ENCODE measurements around the gene CA11.

CA11 gene

DNA sequence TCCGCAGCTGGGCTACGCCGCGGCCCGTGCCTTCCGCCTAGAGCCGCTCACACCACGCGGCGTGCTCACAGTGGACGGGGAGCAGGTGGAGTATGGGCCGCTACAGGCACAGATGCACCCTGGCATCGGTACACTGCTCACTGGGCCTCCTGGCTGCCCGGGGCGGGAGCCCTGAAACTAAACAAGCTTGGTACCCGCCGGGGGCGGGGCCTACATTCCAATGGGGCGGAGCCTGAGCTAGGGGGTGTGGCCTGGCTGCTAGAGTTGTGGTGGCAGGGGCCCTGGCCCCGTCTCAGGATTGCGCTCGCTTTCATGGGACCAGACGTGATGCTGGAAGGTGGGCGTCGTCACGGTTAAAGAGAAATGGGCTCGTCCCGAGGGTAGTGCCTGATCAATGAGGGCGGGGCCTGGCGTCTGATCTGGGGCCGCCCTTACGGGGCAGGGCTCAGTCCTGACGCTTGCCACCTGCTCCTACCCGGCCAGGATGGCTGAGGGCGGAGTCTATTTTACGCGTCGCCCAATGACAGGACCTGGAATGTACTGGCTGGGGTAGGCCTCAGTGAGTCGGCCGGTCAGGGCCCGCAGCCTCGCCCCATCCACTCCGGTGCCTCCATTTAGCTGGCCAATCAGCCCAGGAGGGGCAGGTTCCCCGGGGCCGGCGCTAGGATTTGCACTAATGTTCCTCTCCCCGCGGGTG, 16.2 kb downstream of the CA11 start:
- no peak for DNase-seq (ENCODE audit: low read depth in 1 of 2, low spot score in 1 of 2)

GRCh38 chr19:48629297-48629598, 16.7 kb downstream of the CA11 start:
- DNase-seq (ENCODE audit: low read depth in 1 of 2, low spot score in 1 of 2), result no peak

DNA sequence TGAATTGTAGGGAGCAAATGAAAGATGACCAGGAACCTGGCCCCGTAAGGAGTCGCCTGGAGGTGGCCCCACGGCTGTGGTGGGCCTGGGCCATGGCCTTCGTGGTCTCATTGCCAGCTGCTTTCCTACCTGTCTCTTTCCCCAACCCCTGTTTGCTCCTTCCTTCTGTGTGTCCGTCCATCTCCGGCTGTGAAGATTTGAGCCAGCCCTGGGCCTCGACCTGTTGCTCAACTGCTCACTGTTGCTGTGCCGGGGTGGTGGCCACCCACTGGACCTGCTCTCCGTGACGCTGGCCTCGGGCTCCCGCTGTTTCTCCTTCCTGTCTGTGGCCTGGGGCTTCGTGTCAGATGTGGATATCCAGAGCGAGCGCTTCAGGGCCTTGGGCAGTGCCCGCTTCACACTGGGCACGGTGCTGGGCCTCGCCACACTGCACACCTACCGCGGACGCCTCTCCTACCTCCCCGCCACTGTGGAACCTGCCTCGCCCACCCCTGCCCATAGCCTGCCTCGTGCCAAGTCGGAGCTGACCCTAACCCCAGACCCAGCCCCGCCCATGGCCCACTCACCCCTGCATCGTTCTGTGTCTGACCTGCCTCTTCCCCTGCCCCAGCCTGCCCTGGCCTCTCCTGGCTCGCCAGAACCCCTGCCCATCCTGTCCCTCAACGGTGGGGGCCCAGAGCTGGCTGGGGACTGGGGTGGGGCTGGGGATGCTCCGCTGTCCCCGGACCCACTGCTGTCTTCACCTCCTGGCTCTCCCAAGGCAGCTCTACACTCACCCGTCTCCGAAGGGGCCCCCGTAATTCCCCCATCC, 17.3 kb downstream of the CA11 start:
- DNase-seq (ENCODE audit: low read depth in 1 of 2, low spot score in 1 of 2), result no peak

GRCh38 chr19:48627865-48628314, 18.1 kb downstream of the CA11 start:
- no peak for DNase-seq (ENCODE audit: low read depth in 1 of 2, low spot score in 1 of 2)

- DNase-seq (ENCODE audit: low read depth in 1 of 2, low spot score in 1 of 2), result no peak
Observed at GRCh38 chr19:48627201-48627864, 18.7 kb downstream of the CA11 start.

DNA sequence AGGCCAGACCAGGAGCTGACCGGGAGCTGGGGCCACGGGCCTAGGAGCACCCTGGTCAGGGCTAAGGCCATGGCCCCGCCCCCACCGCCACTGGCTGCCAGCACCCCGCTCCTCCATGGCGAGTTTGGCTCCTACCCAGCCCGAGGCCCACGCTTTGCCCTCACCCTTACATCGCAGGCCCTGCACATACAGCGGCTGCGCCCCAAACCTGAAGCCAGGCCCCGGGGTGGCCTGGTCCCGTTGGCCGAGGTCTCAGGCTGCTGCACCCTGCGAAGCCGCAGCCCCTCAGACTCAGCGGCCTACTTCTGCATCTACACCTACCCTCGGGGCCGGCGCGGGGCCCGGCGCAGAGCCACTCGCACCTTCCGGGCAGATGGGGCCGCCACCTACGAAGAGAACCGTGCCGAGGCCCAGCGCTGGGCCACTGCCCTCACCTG, 20.1 kb downstream of the CA11 start:
- no peak for DNase-seq (ENCODE audit: low read depth in 1 of 2, low spot score in 1 of 2)

GRCh38 chr19:48624791-48625723, 20.9 kb downstream of the CA11 start:
- DNase-seq (ENCODE audit: low read depth in 1 of 2, low spot score in 1 of 2), result no peak

GRCh38 chr19:48624067-48624594, 21.9 kb downstream of the CA11 start:
- peak; percentile 89 to 95 for DNase-seq (ENCODE audit: low read depth in 1 of 2, low spot score in 1 of 2)

DNA sequence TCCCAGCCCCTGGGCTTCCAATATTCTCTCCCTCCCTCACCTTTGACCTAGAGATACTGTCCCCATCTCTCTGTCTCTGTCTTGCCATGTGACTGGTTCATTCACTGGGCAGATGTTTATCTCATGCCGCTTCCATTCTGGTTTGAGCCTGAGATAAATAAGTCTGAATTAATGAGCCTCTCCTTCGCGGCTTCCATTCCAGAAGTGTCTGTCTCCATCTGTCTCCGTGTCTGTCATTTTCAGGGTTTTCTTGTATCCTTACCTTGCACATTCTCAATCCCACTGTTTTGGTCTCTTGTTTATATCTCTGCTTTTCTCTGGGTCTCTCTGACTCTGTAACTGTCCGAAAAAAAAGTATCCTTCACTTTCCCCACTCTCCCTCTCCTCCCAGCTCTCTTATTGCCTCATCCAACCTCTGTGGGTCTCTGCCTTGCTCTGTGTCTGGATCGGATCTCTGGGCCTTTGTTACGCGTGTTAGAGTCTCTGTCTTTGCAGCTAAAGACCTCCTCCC, 22.4 kb downstream of the CA11 start:
- no peak for DNase-seq (ENCODE audit: low read depth in 1 of 2, low spot score in 1 of 2)

DNA sequence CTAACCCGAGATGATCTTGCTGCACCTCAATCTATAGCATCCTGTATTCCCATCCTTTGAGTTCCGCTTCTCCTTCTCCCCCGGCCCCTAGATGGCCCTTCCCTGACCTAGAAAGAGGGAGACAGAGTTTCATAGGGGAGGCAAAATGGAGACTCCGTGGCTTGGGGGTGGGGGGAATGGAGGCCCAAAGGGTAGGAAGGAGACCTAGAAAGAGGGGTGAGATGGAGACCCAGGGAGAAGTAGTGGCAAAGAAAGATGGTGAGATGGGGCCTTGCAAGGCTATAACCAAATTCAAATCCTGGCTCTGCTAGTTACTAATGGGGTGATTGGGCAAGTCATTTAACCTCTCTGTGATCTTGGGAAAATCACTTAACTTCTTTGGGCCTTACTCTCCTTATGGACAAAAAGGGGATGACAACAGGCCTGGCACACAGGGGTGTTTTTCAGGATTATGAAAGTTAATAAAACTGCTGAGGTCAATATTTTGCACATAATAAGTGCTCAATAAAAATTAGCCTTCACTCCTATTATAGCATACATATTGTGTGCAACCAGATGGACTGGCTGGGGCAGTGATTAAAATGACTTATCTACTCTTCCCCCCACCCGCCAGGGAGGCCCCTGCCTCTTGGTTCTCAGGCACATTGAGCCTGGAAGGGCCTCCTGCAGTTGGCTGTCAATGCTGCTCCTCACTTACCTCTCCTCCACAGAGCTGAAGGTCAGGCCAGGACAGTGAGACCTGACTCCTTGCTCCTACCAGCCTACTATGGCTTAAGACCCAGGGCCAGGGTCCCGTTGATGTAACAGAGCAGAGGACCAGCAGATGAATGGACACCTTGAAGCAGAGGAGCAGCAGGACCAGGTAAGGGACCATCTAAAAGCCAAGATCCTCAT, 26.0 kb downstream of the CA11 start:
- no peak for DNase-seq (ENCODE audit: low read depth in 1 of 2, low spot score in 1 of 2)

- DNase-seq (ENCODE audit: low read depth in 1 of 2, low spot score in 1 of 2), result peak; percentile 90 to 95
Observed at GRCh38 chr19:48618916-48619691, 26.9 kb downstream of the CA11 start, which contains the start of the genes RPL18 and SPHK2. Gene RPL18 (minus strand): TSS chr19:48619178. CDS start chr19:48619143, 35 bp downstream. Gene SPHK2 (plus strand): TSS chr19:48619506. CDS start chr19:48620515, 1,009 bp downstream.

- DNase-seq (ENCODE audit: low read depth in 1 of 2, low spot score in 1 of 2), result no peak
Observed at GRCh38 chr19:48618278-48618915, 27.6 kb downstream of the CA11 start.

DNA sequence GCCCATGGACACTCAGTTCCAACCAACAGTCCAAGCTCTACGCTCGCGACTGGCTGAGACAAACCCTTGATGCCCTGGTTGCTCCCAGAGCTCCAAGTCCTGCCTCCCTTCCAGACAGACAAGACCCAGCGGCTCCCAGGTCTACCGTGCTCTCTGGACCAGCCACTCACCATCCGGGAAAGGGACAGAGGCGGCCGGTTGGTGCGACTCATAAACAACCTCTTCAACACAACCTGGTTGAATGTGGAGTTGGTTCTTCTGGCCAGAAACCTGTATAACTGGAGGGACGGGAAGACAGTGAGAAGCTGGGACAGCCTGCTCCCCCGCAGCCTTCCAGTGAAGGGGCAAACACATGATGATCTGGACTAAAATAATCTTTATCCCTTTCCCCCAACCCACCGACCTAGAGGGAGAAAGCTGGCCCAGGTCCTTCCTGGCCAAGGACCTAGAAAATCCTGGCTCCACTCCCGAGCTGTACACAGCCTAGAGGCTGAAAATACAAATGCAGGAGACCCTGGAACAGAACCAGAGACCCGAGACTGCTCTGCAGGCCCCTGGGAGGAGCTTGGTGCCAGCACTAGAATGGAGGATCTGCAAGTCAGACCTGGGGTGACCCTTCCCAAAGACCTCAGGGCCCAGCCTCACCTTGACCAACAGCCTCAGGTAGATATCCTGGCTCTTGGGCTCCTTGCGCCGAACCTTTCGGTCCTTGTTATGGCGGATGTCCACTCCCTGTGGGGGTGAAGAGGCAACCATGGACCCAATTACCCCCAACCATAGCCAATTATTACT, 28.6 kb downstream of the CA11 start:
- no peak for DNase-seq (ENCODE audit: low read depth in 1 of 2, low spot score in 1 of 2)

GRCh38 chr19:48616491-48617056, 29.4 kb downstream of the CA11 start:
- DNase-seq (ENCODE audit: low read depth in 1 of 2, low spot score in 1 of 2), result no peak

DNA sequence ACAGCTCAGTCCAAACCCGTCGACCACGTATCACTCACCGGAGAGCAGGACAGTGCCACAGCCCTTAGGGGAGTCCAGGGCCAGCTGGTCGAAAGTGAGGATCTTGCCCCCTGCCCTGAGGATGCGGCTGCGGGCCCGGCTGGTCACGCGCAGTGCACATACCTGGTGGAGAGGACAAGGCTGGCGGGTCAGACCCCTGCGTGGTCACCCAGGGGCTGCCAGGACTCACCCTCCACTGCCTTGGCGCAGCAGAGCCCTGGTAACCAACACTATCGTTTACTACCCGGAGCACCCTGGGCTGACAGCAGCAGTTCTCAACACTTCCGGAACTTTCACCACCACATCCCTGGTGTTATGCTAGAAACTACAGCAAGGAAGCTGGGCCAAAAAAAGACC, 29.9 kb downstream of the CA11 start:
- DNase-seq (ENCODE audit: low read depth in 1 of 2, low spot score in 1 of 2), result no peak

DNA sequence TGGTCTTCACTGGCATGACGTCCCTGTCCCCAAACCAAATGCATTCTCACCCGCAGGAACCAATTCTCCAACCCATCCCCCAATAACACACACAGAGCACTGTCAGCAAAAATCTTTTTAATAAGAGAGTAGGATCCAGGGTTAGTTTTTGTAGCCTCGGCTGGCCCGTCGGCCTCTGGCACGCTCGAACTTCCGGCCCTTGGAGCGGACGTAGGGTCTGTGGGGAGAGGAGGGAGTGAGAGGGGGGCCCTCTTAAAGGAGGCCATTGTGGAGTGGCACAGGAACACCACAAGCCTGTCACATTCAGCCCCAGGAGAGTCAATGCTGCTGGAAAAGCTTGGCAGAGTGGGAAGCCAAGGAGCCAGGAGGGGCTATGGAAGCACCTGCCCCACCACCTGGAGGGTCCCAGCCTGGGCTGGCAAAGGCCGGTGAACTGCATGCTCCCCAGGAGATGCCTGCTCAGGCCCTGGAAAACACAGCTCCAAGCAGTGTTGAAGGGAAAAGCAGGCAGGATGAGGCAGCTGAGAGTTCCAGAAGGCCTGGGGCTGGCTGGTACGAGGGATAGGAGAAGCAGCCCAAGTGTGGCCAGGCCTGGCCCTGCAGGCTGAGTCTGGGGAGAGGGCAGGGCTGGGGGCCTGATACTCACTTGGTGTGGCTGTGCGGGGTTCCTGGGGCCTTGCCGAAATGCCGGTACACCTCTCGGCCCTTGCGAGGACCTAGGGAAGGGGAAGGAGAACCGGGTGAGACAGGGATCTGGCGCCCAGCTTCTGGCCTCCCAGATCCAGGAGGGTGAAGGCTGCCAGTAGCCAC, 30.6 kb downstream of the CA11 start:
- no peak for DNase-seq (ENCODE audit: low read depth in 1 of 2, low spot score in 1 of 2)

Measured in activated T-helper 1 cell treated with anti-CD3 and anti-CD28 coated beads, Interleukin-2, amount 50 U/mL, for 16 hours (primary cell).